ENCODE measurements around the gene AGPS.

AGPS gene

GRCh38 chr2:177460973-177461585 is 68.5 kb downstream of the AGPS start:
- no peak for DNase-seq (ENCODE audit: low read depth)
- no peak for TF ChIP-seq CTCF (IDR thresholded peaks at IDR 0.05; ENCODE audit: control insufficient read depth, insufficient read depth, low read depth, low read length, missing control alignments)
- no peak overlapping the region for H3K4me3 ChIP-seq (ENCODE audit: control insufficient read depth, low read depth, low read length)

GRCh38 chr2:177464549-177464948 is 72.0 kb downstream of the AGPS start:
- H3K4me3 ChIP-seq (ENCODE audit: control insufficient read depth, low read depth, low read length), result no peak overlapping the region
- TF ChIP-seq CTCF (IDR thresholded peaks at IDR 0.05; ENCODE audit: control insufficient read depth, insufficient read depth, low read depth, low read length, missing control alignments), result no peak
- no peak for DNase-seq (ENCODE audit: low read depth)

- no peak overlapping the region for H3K4me3 ChIP-seq (ENCODE audit: control insufficient read depth, low read depth, low read length)
These were observed 73.0 kb downstream of the AGPS start for GRCh38 chr2:177465400-177466138.

GRCh38 chr2:177466337-177467195 is 74.0 kb downstream of the AGPS start:
- no peak for DNase-seq (ENCODE audit: low read depth)
- no peak overlapping the region for H3K4me3 ChIP-seq (ENCODE audit: control insufficient read depth, low read depth, low read length)
- no peak for TF ChIP-seq CTCF (IDR thresholded peaks at IDR 0.05; ENCODE audit: control insufficient read depth, insufficient read depth, low read depth, low read length, missing control alignments)

More at GRCh38 chr2:177465400-177466138, 73.0 kb downstream of the AGPS start:
- TF ChIP-seq CTCF (IDR thresholded peaks at IDR 0.05; ENCODE audit: control insufficient read depth, insufficient read depth, low read depth, low read length, missing control alignments), result no peak
- DNase-seq (ENCODE audit: low read depth), result no peak

GRCh38 chr2:177467646-177468045 is 75.1 kb downstream of the AGPS start:
- peak; percentile 24 for DNase-seq (ENCODE audit: low read depth)
- no peak for TF ChIP-seq CTCF (IDR thresholded peaks at IDR 0.05; ENCODE audit: control insufficient read depth, insufficient read depth, low read depth, low read length, missing control alignments)
- H3K4me3 ChIP-seq (ENCODE audit: control insufficient read depth, low read depth, low read length), result no peak overlapping the region

GRCh38 chr2:177471990-177472389 is 79.4 kb downstream of the AGPS start:
- no peak for TF ChIP-seq CTCF (IDR thresholded peaks at IDR 0.05; ENCODE audit: control insufficient read depth, insufficient read depth, low read depth, low read length, missing control alignments)
- DNase-seq (ENCODE audit: low read depth), result no peak
- H3K4me3 ChIP-seq (ENCODE audit: control insufficient read depth, low read depth, low read length), result no peak overlapping the region
